IMR-90 (cell line): Measurements from ENCODE around the gene CEACAM6.

Source experiments
- CTCF ChIP-seq: conservative IDR thresholded peaks from 2 replicates; pipeline ENCODE4 v1.5.1; 2012; ENCODE audit warnings: mild to moderate bottlenecking, low read depth, low read length, improper control_type of control experiment
- MAZ ChIP-seq: IDR thresholded peaks from 2 replicates; pipeline ENCODE4 v1.6.1; 2012; ENCODE audit warnings: low read depth, mild to moderate bottlenecking, low read length, improper control_type of control experiment, moderate library complexity, borderline replicate concordance
- MXI1 ChIP-seq: IDR thresholded peaks from 2 replicates; pipeline ENCODE4 v1.6.1; 2012; ENCODE audit warnings: low read depth, mild to moderate bottlenecking, low read length, moderate library complexity, borderline replicate concordance
- POLR2A ChIP-seq: IDR thresholded peaks from 2 replicates; pipeline ENCODE4 v1.6.1; 2012; ENCODE audit warnings: mild to moderate bottlenecking, low read depth, low read length

GRCh38 chr19:41784743-41785142, 29.4 kb downstream of the CEACAM6 start:
- TF ChIP-seq POLR2A (no peak), MAZ (no peak), CTCF (no peak), MXI1 (no peak)
